8988T (cell line): Measurements from ENCODE around the gene NTN1.
"Not testable (repeated sequence)": the region's sequence is repeated elsewhere in the genome, so short reads cannot be mapped to it uniquely, and the experiment has no call there.

Experiments used
- DNase-seq: peaks from one replicate; pipeline ENCODE4 v3.0.0; 2011

Gene NTN1

DNA sequence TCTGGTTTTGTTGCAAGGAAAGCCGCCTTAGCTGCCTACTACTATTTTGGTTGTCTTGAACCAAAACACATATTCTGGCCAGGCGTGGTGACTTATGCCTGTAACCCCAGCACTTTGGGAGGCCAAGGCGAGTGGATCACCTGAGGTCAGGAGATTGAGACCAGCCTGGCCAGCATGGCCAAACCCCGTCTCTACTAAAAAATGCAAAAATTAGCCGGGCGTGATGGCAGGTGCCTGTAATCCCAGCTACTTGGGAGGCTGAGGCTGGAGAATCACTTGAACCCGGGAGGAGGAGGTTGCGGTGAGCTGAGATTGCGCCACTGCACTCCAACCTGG lies 236.3 kb downstream of the NTN1 start:
- DNase-seq, result not testable (repeated sequence)

DNA sequence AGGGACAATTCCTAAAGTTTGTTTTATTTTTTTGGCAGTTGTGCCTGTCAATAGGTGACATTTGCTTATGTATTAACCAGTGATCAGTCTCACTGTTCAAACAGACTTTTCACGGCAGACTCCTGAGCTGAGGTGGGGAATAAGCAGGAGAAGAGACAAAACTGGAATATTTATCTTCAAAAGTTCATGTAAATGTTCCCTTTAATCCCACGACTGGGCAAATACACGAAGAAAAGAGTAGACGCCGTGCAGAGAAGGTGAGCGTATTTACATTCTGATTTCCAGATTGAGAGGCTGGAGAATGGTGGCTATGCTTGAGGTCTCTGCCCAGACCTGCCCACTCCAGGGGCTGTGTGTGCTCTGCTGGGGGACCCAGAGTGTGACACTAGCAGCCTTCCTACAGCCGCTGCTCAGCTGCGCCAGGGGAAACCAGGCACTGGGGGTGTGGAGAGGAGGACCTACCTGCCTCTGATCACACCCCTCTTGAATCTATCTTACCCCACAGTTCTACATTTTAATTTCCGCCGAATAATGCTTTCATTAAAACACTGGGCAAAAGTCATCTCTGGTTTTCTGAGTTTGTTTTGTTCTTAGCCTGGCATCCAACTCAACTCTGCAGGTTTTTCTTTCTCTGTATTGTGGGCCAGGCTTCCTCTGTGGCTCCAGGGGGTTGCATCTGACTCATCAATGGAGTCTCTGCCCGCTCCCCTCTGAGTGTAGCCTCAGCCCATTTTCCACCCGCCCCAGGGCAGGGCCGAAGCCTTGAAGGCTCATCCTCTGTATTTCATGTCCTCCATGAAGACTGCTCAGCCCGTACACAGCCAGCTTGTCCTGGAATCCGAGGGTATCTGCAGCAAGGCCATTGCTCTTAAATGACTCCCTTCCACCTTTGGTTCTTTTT lies 237.1 kb downstream of the NTN1 start:
- DNase-seq, result no peak

DNA sequence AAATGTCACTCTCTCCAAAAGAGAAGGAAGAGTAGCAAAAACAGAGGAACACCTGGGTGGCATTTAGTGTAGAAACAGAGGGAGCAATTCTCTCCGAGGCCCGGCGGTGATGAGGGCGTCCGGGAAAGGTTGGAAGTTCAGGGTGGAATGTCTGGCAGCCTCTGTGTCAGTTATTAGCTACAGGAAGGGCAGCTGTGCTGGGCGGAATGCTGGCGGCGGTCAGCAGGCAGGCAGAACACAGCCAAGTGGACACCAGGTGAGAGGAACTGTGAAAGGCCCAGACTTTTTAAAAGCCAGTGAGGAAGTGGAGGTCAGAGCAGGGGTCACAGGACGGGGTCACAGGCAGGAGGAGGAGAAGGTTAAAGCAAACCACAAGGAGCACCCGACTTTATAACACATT lies 238.1 kb downstream of the NTN1 start:
- no peak for DNase-seq

DNA sequence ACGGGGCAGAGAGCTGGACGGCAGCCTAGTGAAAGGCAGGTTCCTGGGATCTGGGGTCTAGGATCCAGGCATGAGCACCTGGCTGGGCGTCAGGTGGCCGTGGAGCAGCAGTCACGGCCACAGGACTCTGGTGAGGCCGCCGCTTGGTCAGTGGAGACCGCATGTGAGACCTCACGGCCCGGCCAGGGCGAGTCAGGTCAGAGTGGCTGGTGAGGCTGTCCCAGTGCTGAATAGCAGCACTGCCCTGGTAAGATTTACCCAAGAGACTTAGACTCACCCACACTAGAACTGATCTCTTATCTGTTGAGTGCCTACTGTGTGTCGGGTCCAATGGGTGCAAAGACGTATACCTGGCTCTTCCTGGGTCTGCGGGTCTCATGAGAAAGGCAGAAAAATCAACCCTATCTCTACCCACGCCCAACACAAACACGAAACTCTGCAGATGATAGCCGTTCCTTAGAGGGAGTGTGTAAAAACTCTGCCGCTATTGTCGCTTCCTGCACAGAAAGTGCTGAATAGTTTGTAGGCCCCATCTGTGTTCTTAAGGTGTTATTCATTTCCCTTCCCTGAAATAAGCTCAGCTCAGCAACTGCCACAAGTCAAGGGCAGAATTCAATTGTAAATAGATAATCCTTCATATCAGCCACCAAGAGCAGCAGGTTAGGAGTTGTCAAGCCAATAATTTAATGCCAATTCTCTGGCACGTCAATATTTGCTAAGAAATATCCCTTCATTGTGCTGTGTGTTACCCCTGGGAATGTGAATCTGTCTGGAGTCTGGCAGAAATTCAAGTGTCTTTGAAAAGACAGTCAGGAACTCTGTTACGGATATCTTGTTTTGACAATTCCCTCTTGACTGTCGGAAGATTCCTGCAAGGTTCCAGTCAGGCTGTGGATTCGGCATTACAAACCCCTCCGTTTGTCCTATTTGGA lies 240.0 kb downstream of the NTN1 start:
- DNase-seq, result no peak

DNA sequence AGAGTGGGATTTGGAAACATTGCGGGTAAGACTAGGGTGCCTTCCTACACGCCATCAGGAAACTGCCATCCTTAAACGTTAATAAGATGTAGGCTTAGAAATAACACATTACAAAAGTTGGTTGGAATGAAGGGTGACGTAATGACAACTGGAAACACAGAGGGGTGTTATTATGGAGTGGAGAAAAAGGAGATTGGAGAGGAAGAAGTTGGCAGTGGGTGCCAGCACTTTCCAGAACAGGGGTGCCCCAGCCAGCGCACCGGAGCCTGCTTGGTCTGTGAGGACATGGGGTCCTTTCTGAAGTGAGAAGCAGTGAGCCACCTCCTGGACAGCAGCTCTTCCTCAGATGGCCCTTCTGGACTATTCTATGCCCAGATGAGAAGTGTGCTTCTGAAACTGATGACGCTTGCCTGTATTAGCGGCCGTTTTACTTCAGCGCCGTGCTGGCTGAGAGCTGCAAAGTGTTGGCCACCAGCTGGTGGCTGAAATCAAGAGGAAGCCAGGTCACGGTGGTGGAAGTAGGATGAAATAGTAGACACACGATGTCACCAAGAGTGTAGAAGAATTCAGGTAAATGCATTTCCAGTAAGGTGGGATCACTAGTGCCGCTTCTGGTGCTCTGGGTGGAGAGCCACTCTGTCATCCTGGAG lies 244.8 kb downstream of the NTN1 start:
- no peak for DNase-seq

DNA sequence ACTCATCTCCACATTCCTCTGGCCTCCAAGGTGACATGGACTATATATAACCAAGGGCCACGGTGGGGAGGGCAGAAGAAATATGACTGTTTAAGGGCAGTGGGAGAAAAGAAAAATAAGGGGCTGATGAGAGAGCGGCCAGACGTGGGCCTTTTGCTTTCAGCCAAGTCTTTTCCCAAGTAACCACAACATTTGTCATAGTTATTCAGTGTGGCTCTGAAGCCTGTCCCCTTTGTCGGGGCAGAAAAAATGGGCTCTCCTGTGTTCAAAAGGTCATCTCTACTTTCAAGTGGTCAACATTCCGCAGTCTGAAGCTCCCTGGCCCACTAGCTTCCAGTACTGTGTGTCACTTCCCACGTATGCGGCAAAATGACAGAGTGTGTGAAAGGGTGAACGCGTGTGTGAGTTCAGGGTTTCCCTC lies 245.4 kb downstream of the NTN1 start:
- DNase-seq, result no peak

DNA sequence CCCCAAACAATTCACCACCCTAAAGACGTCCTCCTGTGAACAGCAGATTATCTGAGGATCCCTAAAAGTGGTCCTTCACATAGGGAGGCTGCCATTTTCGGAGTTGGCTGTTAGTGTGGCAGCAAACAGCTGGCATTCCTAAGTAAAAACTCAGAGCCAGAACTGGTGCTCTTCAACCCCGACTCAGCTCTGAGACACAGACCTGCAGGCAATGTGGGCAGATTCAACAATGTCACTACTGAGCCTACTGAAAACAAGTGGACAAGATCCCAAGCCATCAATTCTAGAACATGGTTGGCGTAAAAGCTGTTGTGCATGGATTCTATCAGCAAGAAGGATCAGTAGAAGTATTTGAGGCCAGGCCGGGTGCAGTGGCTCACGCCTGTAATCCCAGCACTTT lies 247.2 kb downstream of the NTN1 start:
- no peak for DNase-seq

DNA sequence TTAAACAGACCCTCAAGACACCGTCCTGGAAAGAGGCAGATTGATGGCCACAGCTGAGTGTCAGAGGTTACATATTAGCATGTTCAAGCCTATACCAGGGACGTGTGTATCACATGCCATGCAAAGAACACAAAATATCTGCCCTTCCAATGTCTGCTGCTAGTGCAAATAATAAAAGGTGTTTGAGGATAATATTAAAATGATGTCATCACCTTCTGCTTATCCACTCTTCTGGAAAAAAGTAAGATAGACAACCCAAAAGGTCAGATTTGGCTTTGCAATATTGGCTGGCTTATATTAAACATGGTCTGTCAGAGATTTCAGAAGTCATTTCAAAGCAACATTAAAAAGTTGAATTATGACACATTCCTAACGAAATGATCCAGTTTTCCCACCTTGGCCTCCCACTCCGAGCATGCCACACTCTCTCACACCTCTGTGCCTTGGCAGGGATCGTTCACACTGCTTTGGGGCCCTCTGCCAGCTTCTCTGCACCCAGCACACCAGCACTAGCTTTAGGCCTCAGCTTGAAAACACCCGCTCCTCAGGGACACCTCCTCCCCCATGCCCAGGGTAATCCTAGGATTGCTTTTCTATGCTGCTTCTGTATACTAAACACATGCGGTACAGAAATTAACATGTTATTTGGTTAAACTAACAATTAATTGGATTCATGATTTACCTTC lies 248.2 kb downstream of the NTN1 start:
- DNase-seq, result no peak

DNA sequence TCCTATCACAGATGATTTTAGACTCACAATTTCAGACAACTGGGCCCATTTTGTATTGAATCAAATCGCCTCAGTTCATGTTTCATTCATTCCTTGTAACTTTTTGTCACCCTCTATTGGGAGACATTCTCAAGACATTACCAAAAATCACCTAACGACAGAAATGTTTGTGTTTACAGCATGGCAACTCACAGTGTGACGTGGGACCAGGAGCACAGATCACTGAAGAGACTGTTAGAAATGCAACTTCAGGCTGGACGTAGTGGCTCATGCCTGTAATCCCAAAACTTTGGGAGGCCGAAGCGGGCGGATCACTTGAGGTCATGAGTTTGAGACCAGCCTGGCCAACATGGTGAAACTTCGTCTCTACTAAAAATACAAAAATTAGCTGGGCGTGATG lies 249.6 kb downstream of the NTN1 start:
- DNase-seq, result no peak

DNA sequence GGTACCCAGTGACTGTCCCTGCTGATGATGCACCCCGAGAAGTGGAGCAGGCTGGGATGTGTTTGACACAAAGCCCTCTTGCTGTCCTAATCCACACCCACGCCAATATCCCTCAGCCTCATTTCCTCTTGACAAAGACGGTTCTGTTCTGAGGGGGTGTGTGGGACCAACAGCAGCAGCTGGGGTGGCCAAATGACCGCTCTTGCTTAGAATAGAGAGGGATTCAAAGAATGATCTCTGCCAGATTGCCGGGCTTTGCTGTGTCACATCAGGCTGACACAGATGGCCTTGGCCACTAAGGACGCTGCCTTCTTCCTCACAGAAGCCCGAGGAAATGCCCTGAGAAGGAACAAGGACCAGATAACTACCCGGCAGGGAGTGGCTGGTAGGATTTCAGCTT lies 250.7 kb downstream of the NTN1 start:
- no peak for DNase-seq

DNA sequence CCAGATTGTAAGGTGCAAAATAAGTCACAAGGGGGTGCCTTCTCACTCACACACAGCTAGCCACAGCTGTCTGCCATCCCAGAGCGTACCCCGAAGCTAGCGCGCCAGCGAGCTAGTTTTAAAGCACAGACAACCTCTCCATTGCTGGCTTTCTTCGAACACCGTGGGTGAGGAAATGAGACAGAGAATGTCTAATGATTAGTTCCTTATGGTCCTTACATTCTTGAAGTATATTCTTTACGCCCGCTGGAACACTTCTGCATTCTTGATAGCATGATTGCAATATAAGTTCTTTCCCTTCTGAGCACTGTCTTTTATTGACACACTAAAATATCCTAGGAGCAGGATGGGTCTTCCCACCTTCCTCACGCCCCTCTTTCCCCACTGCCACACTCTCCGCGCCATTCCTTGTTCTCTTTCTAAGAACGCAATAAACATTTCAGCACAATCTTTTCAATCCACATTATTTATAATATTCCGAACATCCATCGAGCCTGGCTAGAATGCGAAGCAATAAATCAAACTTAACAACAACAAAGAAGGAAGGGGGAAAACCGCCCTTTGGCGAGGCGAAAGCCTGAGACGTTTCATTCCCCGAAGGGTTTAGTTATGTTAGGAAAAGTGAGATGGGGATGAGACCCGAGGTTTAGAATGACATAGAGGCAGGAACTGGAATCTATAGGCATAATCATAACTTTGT lies 251.3 kb downstream of the NTN1 start:
- DNase-seq, result no peak

DNA sequence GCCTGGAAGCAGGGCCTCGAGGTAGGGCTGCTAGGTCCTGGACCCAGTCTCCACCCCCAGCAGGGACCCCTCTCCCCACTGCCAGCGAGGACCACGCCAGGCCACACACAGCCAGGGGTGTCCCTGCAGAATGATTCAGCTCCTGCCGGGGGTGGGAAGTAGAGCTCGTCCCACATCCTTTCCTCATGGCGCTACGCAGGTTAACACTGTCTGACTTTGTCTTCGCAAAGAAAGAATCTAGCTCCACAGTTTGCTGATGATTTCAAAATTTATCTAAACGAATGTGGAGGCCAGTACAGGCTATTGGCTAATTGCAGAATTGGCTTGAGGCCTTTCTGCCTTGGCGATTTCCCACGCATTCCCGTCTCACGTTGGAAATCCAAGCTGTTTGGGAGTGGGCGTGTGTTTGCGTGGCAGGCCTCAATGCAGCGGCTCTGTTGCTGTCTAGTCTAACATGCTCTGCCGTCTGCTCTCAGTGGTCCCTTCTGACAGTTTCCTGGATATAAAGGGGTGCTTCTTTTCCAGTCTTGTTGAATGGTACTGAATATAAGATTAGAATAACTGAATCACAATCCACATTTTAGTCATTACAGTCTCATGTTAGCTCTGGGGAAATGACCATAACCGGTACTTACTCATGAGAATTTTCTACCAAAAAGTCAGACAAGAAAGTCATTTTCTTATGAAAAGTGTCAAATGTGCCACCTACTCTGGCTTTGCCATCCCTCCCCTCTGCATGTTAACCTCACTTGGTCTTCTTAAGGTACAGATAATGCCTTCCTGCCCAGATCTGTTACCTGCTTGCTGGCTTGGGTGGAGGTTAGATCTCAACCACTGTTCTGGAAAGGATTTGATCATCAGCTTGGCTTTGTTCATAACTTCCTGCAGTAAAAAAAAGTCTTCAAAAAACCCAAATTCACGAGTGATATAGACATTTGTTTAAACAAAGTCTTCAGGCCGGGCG lies 252.4 kb downstream of the NTN1 start:
- no peak for DNase-seq

DNA sequence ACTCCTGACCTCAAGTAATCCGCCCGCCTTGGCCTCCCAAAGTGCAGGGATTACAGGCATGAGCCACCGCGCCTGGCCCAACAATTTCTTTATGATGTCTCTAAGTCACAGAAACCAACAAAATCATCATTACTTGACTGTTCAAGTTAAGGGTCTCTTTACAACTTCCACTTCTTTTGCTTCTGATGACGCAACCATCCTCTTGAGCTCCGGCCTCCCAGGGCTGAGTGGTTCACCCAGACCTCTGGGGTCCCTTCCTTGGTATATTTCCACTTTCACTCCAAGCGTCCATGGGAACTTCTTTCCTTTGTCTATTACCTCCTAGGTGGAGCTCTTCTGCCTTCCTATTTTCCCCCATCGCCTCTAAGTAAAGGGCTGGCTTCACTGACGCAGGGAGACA lies 253.7 kb downstream of the NTN1 start:
- no peak for DNase-seq

DNA sequence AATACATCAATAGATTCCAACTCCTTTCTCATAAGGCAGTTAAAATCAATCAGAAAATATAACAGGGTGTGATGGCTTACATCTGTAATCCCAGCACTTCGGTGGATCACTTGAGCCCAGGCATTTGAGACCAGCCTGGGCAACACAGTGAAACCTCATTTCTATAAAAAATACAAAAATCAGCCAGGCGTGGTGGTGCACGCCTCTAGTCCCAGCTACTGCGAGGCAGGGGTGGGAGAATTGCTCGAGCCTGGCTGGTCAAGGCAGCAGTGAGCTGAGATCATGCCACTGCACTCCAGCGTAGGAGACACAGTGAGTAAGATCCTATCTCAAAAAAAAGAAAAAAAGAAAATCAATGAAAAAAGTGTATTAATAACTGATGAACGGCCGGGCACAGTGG lies 258.6 kb downstream of the NTN1 start:
- DNase-seq, result no peak

DNA sequence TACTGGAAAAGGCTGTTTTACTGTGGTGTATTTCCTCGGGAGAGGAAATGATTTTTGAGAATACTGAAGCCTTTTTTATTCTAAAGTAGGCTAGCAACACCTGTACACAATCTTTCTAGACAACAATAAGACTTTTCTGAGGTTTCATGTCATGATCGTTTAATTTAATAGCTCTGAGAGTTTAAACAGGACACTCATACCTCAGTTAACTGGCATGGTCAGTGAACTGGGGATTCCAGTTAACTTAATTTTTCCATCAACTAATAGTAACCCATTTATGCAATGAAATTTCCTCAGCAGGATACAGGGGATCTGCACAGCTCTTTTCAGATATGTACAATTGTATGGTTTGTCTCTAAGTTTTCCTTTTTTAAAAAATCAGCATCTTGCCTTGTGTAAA lies 262.6 kb downstream of the NTN1 start:
- DNase-seq, result no peak

DNA sequence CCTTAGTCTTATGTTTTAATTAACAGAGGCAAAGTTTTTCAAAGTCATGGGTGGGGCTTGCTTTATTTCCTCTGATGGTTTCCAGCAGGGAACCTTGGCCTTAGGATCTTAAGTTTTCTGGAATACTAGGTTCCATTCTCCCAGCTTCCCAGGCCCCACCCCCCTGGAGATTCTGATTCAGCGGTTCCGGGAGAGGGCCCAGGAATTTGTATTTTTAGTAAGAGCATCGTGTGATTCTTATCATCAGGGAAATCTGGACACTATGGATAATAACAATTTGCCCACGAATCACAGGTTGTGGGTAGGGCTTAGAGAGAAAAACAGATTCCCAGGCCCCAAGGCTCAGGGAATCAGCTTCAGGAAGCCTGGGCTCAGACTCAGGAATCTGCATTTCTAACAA lies 263.6 kb downstream of the NTN1 start:
- DNase-seq, result no peak

DNA sequence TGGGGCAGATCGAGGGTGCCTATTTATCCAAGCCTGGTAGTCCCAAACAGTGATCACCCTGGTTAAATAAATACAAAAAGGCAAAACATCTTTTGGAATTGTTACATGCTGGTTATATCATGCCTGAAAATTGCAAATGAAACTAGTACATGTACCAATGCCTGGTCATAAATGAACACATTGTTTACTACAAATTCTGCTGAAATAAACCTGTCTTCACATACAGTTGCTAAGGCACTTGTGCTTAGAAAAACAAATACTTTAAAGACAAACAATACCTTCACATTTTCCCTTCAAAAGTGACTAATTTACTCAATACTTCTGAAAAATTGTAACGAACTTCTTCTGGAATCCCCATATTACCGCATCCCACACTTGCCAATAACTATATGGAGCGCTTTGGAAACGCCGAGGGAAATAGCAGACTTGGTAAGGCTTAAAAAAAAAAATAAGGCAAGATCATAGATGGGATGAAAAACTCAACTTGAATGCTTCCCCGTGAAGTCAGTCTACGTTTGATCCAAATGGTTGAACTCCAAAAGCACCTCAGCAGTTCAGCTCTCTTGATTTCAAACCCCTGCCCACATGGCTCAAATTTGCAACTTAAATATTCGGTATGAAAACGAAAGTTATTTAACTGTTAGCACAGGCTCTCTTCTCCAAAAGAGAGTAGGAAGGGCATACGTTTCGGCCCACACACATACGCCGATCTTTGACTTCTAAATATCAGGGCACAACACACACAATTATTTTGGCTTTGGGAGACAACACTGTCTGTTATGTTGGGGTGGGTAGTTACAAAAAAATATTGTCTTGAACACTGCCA lies 264.5 kb downstream of the NTN1 start:
- no peak for DNase-seq

DNA sequence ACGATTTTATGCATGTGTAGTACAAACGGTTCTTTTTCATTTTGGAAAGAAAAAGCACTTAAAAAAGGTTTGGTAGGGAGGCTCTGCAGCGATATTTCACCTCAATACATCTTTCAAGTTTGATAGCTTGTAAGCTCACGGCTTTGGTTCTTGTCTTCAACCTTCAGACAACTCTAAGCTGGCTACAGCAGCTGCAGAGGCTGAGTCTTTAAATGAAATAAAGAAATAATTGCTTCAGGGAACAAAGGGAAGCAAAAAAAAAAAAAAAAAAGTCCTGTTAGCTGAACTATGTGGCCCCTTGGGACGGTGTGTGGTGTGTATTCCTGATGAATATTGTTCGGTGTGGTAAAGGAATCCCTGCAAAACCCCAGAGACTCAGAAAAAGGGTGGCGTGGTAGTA lies 265.1 kb downstream of the NTN1 start:
- no peak for DNase-seq

DNA sequence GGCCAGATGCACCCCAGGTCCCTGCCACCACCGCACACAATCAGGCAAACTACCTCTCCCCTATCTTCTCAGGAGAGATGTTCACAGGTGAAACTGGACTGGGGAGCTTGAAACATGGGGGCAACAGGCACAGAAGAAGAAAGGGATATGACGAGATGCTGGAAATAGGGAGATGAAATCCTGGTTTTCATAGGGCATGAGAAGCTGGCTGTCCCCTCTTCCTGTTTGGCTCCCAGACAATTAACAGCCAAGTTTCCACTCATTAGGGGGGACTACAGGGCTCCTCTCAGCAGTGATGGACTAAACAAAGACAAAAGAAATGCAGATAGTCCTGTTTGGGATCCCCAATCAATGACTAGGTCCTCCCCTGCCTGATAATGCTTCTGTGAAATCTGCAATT lies 266.0 kb downstream of the NTN1 start:
- DNase-seq, result no peak

DNA sequence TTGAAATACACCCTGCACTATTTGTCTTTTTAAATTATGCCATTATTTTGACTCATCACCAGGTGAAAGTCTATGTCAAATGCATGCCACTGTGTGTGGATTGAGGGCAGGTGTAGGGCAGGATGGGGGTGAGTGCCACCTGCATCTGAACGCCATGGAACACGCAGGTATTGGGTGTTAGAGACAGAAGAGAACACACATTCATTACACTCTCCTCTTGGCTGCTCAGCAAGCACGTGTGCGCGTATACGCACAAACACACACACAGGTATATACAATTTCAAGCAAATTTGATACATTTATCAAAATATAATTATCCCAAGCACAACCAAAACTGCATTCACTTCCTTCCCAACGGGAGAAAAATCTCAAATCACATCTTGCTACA lies 268.9 kb downstream of the NTN1 start:
- DNase-seq, result no peak
